Loucy (cell line): ENCODE results near the gene MSRB2.

Source experiments
- H2AFZ ChIP-seq: fragments of 200-600 bp; sonication (generic); 2 replicates; pipeline ENCODE4 v1.6.0; 2016; ENCODE audit warnings: antibody characterized with exemption, mild to moderate bottlenecking, low read length, moderate library complexity
- H3F3A ChIP-seq: fragments of 200-600 bp; 2 replicates; pipeline ENCODE4 v1.6.0; 2016; ENCODE audit warnings: antibody characterized with exemption, low read depth, mild to moderate bottlenecking
- H3K27me3 ChIP-seq: fragments of 200-600 bp; sonication (generic); 2 replicates; pipeline ENCODE4 v1.6.1; 2014; ENCODE audit warnings: low read length, mild to moderate bottlenecking; ENCODE audit not compliant: insufficient read depth, poor library complexity, severe bottlenecking
- H3K36me3 ChIP-seq: fragments of 200-600 bp; sonication (generic); 2 replicates; pipeline ENCODE4 v1.6.1; 2016; ENCODE audit warnings: low read length; ENCODE audit not compliant: insufficient read depth
- H3K4me1 ChIP-seq: fragments of 200-600 bp; sonication (generic); 2 replicates; pipeline ENCODE4 v1.5.1; 2014; ENCODE audit warnings: low read length, mild to moderate bottlenecking; ENCODE audit not compliant: insufficient read depth, poor library complexity, severe bottlenecking
- H3K4me2 ChIP-seq: fragments of 200-600 bp; sonication (generic); 2 replicates; pipeline ENCODE4 v1.6.0; 2014; ENCODE audit warnings: antibody characterized with exemption, low read length, low read depth, mild to moderate bottlenecking; ENCODE audit not compliant: poor library complexity, severe bottlenecking
- H3K4me3 ChIP-seq: fragments of 200-600 bp; sonication (generic); 2 replicates; pipeline ENCODE4 v1.5.1; 2014; ENCODE audit warnings: low read length, mild to moderate bottlenecking, mixed read lengths; ENCODE audit not compliant: poor library complexity, severe bottlenecking
- H3K79me2 ChIP-seq: fragments of 200-600 bp; sonication (generic); 2 replicates; pipeline ENCODE4 v1.6.1; 2014; ENCODE audit warnings: low read length; ENCODE audit not compliant: insufficient read depth
- H3K9ac ChIP-seq: fragments of 200-600 bp; sonication (generic); 2 replicates; pipeline ENCODE4 v1.6.0; 2014; ENCODE audit warnings: mild to moderate bottlenecking, low read depth, low read length, moderate library complexity; ENCODE audit not compliant: poor library complexity, severe bottlenecking
- H3K9me2 ChIP-seq: fragments of 200-600 bp; sonication (generic); replicated peaks from 2 replicates; pipeline ENCODE4 v1.6.1; 2016; ENCODE audit warnings: low read depth, low read length, mixed read lengths
- H3K9me3 ChIP-seq: fragments of 200-600 bp; sonication (generic); 2 replicates; pipeline ENCODE4 v1.6.1; 2014; ENCODE audit warnings: mild to moderate bottlenecking, antibody characterized with exemption, low read length, low read depth; ENCODE audit not compliant: insufficient read depth
- H4K20me1 ChIP-seq: fragments of 200-600 bp; sonication (generic); 2 replicates; pipeline ENCODE4 v1.6.0; 2014; ENCODE audit warnings: antibody characterized with exemption, low read length, mild to moderate bottlenecking; ENCODE audit not compliant: insufficient read depth, poor library complexity, severe bottlenecking
- EZH2phosphoT487 ChIP-seq: fragments of 200-600 bp; IDR thresholded peaks from 2 replicates; pipeline ENCODE4 v1.6.1; 2018; ENCODE audit warnings: antibody characterized with exemption, mild to moderate bottlenecking, moderate library complexity, borderline replicate concordance
- TF ChIP-seq, protein P1 (sequence below): fragments of 200-600 bp; sonication (generic); conservative IDR thresholded peaks from 2 replicates; pipeline ENCODE4 v1.5.1; 2014; ENCODE audit warnings: mild to moderate bottlenecking, antibody characterized with exemption, low read length

The MSRB2 gene

DNA sequence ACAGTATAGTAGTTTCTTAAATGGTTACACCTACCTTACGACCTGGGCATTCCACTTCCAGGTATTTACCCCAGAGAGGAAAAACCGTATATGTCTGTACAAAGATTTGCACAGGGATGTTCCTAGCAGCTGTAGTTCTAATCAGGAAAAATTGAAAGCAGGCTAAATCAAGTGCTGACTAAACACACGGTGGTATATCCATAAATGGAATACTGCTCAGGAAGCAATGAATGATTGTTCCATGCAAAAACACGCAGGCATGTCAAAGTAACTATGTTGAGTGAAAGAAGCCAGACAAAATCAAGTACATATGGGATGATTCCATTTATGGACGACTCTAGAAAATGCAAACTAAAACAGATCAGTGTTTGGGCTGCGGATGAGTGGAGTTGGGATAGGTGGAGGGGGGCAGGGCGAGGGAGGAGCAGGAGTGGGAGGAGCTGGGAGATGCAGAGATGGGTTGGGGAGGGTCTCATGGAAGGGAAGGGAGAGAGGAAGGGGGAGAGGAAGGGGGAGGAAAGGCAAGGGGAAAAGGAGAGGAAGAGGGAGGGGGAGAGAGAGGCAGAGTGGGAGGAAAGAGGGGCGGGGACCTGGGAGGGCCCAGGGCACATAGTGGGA is 484 bp upstream of the MSRB2 start:
- Histone ChIP-seq H3K9me2 (no peaks in the 10 kb centered on the region), H3K9me3 (no peaks in the 10 kb centered on the region), H2AFZ (no peak overlapping the region), H3K36me3 (no peaks in the 10 kb centered on the region), H4K20me1 (peaks cover 9% of the 10 kb centered on the region), H3K27me3 (no peaks in the 10 kb centered on the region), H3K4me3 (no peak overlapping the region), H3F3A (peaks cover 10% of the 10 kb centered on the region; the same call in 1 of the 2 replicates), H3K9ac (no peak overlapping the region), H3K4me1 (peaks cover 27% of the 10 kb centered on the region), H3K4me2 (no peak overlapping the region), H3K79me2 (peaks cover 21% of the 10 kb centered on the region)
- TF ChIP-seq, protein P1, sequence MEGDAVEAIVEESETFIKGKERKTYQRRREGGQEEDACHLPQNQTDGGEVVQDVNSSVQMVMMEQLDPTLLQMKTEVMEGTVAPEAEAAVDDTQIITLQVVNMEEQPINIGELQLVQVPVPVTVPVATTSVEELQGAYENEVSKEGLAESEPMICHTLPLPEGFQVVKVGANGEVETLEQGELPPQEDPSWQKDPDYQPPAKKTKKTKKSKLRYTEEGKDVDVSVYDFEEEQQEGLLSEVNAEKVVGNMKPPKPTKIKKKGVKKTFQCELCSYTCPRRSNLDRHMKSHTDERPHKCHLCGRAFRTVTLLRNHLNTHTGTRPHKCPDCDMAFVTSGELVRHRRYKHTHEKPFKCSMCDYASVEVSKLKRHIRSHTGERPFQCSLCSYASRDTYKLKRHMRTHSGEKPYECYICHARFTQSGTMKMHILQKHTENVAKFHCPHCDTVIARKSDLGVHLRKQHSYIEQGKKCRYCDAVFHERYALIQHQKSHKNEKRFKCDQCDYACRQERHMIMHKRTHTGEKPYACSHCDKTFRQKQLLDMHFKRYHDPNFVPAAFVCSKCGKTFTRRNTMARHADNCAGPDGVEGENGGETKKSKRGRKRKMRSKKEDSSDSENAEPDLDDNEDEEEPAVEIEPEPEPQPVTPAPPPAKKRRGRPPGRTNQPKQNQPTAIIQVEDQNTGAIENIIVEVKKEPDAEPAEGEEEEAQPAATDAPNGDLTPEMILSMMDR, result no peak
- no peak for TF ChIP-seq EZH2phosphoT487

DNA sequence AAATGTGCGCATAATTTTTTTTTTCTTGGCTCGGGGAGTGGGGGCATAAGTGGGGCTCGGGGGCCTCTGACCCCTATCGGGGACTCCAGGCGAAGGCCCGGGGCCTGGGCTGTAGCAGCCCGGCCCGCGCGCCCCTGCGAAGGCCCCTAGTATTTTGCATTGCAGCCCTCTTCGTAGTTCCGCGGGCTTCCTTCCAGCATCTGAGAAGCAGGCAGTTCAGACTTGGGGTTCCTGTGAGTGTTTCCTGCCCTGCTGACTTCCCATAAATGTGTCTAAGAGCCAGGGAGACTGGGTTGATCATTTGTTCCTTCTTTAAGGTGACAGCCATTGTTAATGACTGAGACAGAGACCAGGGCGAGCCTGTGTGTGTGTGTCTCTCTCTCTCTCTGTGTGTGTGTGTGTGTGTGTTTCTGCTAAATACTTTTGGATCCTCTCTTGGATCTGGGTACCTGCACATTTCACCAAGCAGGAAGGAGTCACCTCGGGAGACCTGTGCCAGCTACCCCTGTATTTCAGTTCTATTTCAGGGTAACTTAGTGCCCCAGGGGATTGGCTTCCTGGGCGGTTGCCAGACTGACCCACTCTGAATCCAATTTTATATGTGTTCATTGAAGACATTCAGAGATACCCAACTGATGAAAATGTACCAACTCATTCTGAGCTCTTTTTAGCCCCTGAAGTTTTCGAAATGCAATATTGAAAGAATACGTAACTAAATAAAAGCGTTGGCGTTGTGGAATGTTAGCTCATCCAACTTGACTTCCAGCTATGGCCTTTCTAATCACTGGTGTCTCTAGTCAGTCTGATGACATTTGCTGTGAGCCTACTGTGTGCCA is 805 bp downstream of the MSRB2 start:
- Histone ChIP-seq H3K36me3 (no peaks in the 10 kb centered on the region), H3K4me3 (peak overlapping the region; percentile 89), H2AFZ (peak overlapping the region; percentile 75), H4K20me1 (peaks cover 9% of the 10 kb centered on the region), H3K4me1 (peaks cover 35% of the 10 kb centered on the region), H3K79me2 (peaks cover 21% of the 10 kb centered on the region), H3K4me2 (peak overlapping the region; percentile 93), H3K9me2 (no peaks in the 10 kb centered on the region), H3K9me3 (peaks cover 1% of the 10 kb centered on the region; the same call in 1 of the 2 replicates), H3K9ac (peak overlapping the region; percentile 95), H3F3A (peaks cover 17% of the 10 kb centered on the region; the same call in 1 of the 2 replicates), H3K27me3 (no peaks in the 10 kb centered on the region)
- no peak for TF ChIP-seq EZH2phosphoT487
- TF ChIP-seq, protein P1, result no peak

DNA sequence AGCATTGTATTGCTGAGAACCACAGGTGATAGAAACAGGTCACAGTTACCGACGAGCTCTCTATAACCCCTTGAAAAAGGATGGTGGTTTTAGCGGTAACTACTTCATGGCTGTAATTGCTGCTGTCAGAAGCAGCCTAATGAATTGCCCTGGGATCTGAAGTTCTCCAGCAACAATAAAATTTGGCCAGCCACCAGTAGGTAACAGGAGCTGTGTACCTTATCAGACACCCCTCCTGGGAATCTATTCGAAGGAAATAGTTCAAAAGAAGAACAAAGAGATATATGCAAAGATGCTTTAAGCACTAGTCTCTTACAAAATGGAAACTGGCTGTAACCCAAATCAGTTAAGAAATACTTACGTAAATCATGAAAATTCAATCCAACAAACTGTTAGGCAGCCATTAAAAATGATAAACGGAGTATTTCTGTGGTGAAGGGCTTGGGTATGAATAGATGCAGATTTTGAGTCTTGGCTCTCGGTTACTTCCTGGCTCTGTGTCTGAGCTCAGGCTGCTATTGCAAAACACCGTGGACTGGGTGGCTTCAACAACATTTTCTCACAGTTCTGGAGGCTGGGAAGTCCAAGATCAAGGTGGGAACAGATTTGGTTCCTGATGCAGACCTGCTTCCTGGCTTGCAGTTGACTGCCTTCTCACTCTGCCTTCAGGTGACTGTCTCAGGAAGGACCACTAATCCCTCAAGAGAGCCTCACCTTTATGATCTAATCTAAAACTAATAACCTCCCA is 1.6 kb downstream of the MSRB2 start:
- no peak for TF ChIP-seq EZH2phosphoT487
- TF ChIP-seq, protein P1, result no peak
- Histone ChIP-seq H3K4me3 (peak overlapping the region; percentile 89), H2AFZ (no peak overlapping the region), H3K27me3 (no peaks in the 10 kb centered on the region), H3K4me2 (peak overlapping the region; percentile 93), H3K36me3 (no peaks in the 10 kb centered on the region), H3F3A (peaks cover 17% of the 10 kb centered on the region; the same call in 1 of the 2 replicates), H3K79me2 (peaks cover 21% of the 10 kb centered on the region), H3K4me1 (peaks cover 35% of the 10 kb centered on the region), H3K9me3 (peaks cover 5% of the 10 kb centered on the region; the same call in 1 of the 2 replicates), H4K20me1 (peaks cover 9% of the 10 kb centered on the region), H3K9ac (peak overlapping the region; percentile 95), H3K9me2 (no peaks in the 10 kb centered on the region)
